H9 (cell line): ENCODE measurements around the gene RAI1. TPM values are rescaled to one million over a fixed set of nuclear protein-coding genes. Genes with fewer than 3 reads are reported as not detected.

Experiments
- DNase-seq: peaks from one replicate; pipeline ENCODE4 v3.0.0-alpha.2; 2017
- H2AFZ ChIP-seq: one replicate; pipeline ENCODE4 v1.6.1; 2013; ENCODE audit warnings: mild to moderate bottlenecking, low read length, control low read depth, moderate library complexity
- H2AK5ac ChIP-seq: 2 replicates; pipeline ENCODE4 v1.6.1; 2013; ENCODE audit warnings: low read length, control low read depth, mixed read lengths; ENCODE audit not compliant: insufficient read length
- H2BK120ac ChIP-seq: one replicate; pipeline ENCODE4 v1.6.1; 2013; ENCODE audit warnings: low read depth, mild to moderate bottlenecking, low read length, control low read depth, inconsistent platforms; ENCODE audit not compliant: poor library complexity, severe bottlenecking
- H2BK12ac ChIP-seq: 2 replicates; pipeline ENCODE4 v1.6.1; 2013; ENCODE audit warnings: low read length, control low read depth, mixed read lengths, low read depth; ENCODE audit not compliant: insufficient read length
- H2BK15ac ChIP-seq: 2 replicates; pipeline ENCODE4 v1.6.1; 2013; ENCODE audit warnings: low read depth, low read length, control low read depth
- H2BK20ac ChIP-seq: one replicate; pipeline ENCODE4 v1.6.1; 2013; ENCODE audit warnings: low read depth, mild to moderate bottlenecking, low read length, control low read depth, inconsistent platforms; ENCODE audit not compliant: poor library complexity, severe bottlenecking
- H2BK5ac ChIP-seq: 2 replicates; pipeline ENCODE4 v1.6.1; 2013; ENCODE audit warnings: low read length, control low read depth, mixed read lengths; ENCODE audit not compliant: insufficient read length
- H3K14ac ChIP-seq: 2 replicates; pipeline ENCODE4 v1.6.1; 2013; ENCODE audit warnings: low read length, control low read depth; ENCODE audit not compliant: insufficient read depth
- H3K18ac ChIP-seq: 2 replicates; pipeline ENCODE4 v1.6.1; 2013; ENCODE audit warnings: low read depth, mild to moderate bottlenecking, mixed read lengths, low read length, control low read depth; ENCODE audit not compliant: insufficient read length
- H3K23ac ChIP-seq: 2 replicates; pipeline ENCODE4 v1.6.1; 2013; ENCODE audit warnings: low read length, control low read depth, mixed read lengths, low read depth; ENCODE audit not compliant: insufficient read length
- H3K23me2 ChIP-seq: 2 replicates; pipeline ENCODE4 v1.6.1; 2013; ENCODE audit warnings: low read depth, mild to moderate bottlenecking, mixed read lengths, low read length, control low read depth; ENCODE audit not compliant: insufficient read length, poor library complexity, severe bottlenecking
- H3K27ac ChIP-seq: 2 replicates; pipeline ENCODE4 v1.5.1; 2013; ENCODE audit warnings: low read length, control low read depth, mixed read lengths, low read depth; ENCODE audit not compliant: insufficient read length
- H3K27me3 ChIP-seq: 2 replicates; pipeline ENCODE4 v1.6.1; 2013; ENCODE audit warnings: low read length, control low read depth, inconsistent platforms; ENCODE audit not compliant: insufficient read depth
- H3K4ac ChIP-seq: 2 replicates; pipeline ENCODE4 v1.6.1; 2013; ENCODE audit warnings: low read depth, mild to moderate bottlenecking, control low read depth, inconsistent platforms, low read length, moderate library complexity
- H3K4me1 ChIP-seq: 2 replicates; pipeline ENCODE4 v1.6.1; 2013; ENCODE audit warnings: low read length, control low read depth, inconsistent platforms; ENCODE audit not compliant: insufficient read depth
- H3K4me2 ChIP-seq: 2 replicates; pipeline ENCODE4 v1.6.1; 2013; ENCODE audit warnings: low read length, control low read depth, mixed read lengths; ENCODE audit not compliant: insufficient read length, insufficient read depth
- H3K56ac ChIP-seq: 2 replicates; pipeline ENCODE4 v1.6.1; 2013; ENCODE audit warnings: low read depth, mild to moderate bottlenecking, mixed read lengths, low read length, control low read depth; ENCODE audit not compliant: insufficient read length
- H3K79me1 ChIP-seq: 2 replicates; pipeline ENCODE4 v1.6.1; 2013; ENCODE audit warnings: low read depth, mild to moderate bottlenecking, moderate library complexity, low read length, control low read depth, inconsistent platforms; ENCODE audit not compliant: insufficient read depth, poor library complexity, severe bottlenecking
- H3K79me2 ChIP-seq: 2 replicates; pipeline ENCODE4 v1.6.1; 2013; ENCODE audit warnings: low read length, control low read depth, inconsistent platforms; ENCODE audit not compliant: insufficient read depth
- H3K9ac ChIP-seq: 2 replicates; pipeline ENCODE4 v1.6.1; 2013; ENCODE audit warnings: low read length, control low read depth, mixed read lengths; ENCODE audit not compliant: insufficient read length; ENCODE audit errors: extremely low read depth
- H3K9me3 ChIP-seq: one replicate; pipeline ENCODE4 v1.6.1; 2013; ENCODE audit warnings: low read depth, low read length, inconsistent platforms; ENCODE audit not compliant: control insufficient read depth
- H3T11ph ChIP-seq: one replicate; pipeline ENCODE4 v1.6.1; 2013; ENCODE audit warnings: mild to moderate bottlenecking, low read length, control low read depth, inconsistent platforms
- H4K20me1 ChIP-seq: one replicate; pipeline ENCODE4 v1.6.1; 2013; ENCODE audit not compliant: control insufficient read depth, insufficient read length, insufficient read depth
- H4K5ac ChIP-seq: 2 replicates; pipeline ENCODE4 v1.6.1; 2013; ENCODE audit warnings: low read depth, mild to moderate bottlenecking, mixed read lengths, low read length, control low read depth; ENCODE audit not compliant: insufficient read length
- H4K8ac ChIP-seq: replicated peaks from 2 replicates; pipeline ENCODE4 v1.6.1; 2013; ENCODE audit warnings: low read length, control low read depth, mixed read lengths, low read depth; ENCODE audit not compliant: insufficient read length
- H4K91ac ChIP-seq: 2 replicates; pipeline ENCODE4 v1.6.1; 2013; ENCODE audit warnings: low read depth, mild to moderate bottlenecking, moderate library complexity, mixed read lengths, low read length, control low read depth; ENCODE audit not compliant: insufficient read length
- H3K27ac Mint-ChIP-seq, 3 experiments: 2 replicates in 2 of 3; 3 replicates in 1 of 3; pipeline ENCODE4 v1.8.0; 2020 to 2021; ENCODE audit warnings: mixed read lengths in 3 of 3, mild to moderate bottlenecking in 1 of 3, moderate library complexity in 1 of 3
- H3K27me3 Mint-ChIP-seq: 2 replicates; pipeline ENCODE4 v1.8.0; 2021; ENCODE audit warnings: low read depth, mild to moderate bottlenecking, moderate library complexity, mixed read lengths
- H3K36me3 Mint-ChIP-seq, 3 experiments: 2 replicates in 2 of 3; 3 replicates in 1 of 3; pipeline ENCODE4 v1.8.0; 2020 to 2021; ENCODE audit warnings: low read depth in 3 of 3, mixed read lengths in 3 of 3; ENCODE audit not compliant: insufficient read depth in 1 of 3
- H3K4me1 Mint-ChIP-seq, 2 experiments: 2 replicates each; pipeline ENCODE4 v1.8.0; 2020; ENCODE audit warnings: mixed read lengths in 2 of 2
- H3K4me3 Mint-ChIP-seq, 2 experiments: 2 replicates in 1 of 2; 3 replicates in 1 of 2; pipeline ENCODE4 v1.8.0; 2020 to 2021; ENCODE audit warnings: mild to moderate bottlenecking in 2 of 2, mixed read lengths in 2 of 2, moderate library complexity in 1 of 2
- H3K9me3 Mint-ChIP-seq, 2 experiments: 2 replicates in 1 of 2; 3 replicates in 1 of 2; pipeline ENCODE4 v1.8.0; 2020; ENCODE audit warnings: mild to moderate bottlenecking in 2 of 2, mixed read lengths in 2 of 2, moderate library complexity in 1 of 2
- WGBS: extraction: QIAGEN DNeasy Blood & Tissue Kit; methylation state at CpG from one replicate; pipeline ENCODE4 v1.1.7; 2013; ENCODE audit warnings: missing lambda C conversion rate, low lambda C conversion rate, mixed read lengths; ENCODE audit not compliant: insufficient read length; ENCODE audit errors: extremely low coverage; 5-methylcytosine and 5-hydroxymethylcytosine counted together
- total RNA-seq: library from RNA; stranded (reverse); gene quantifications from 2 replicates; pipeline ENCODE4 v1.2.1, GENCODE V29; 2021
- TF ChIP-seq, protein P1 (sequence below): fragments of 200-600 bp; sonication (generic); conservative IDR thresholded peaks from 3 replicates; pipeline ENCODE4 v1.8.0; 2021; ENCODE audit warnings: antibody characterized with exemption, mild to moderate bottlenecking

RAI1 gene
- total RNA-seq, 1 experiment from 2014 or later = 1.5 TPM

DNA sequence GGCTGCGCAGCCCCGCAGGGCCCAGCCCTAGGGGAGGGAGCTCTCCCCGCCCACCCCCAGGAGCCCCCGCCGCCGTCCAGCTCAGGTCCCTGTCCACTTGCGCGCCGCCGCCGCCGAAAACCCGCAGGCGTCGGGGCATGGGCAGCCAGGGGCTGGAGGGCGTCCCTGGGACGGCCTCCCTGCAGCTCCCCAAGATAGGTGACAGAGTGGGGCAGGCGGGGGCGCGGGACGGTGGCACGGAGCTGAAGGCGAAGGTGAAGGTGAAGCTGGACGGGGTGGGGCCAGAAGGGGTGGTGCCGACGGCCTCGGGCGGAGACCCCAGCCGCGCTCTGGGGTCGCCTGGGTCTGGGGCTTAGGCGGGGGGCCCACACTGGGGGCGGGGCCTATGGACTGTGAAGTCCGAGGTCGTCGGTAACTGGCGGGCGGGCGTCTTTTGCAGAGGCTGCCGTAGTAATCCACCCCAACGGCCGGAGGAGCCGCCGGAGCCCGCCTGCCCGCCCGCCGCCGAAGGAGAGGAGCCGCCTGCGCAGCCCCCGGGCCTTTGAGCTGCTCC, 128.3 kb downstream of the RAI1 start:
- H3K4me3 Mint-ChIP-seq = peak overlapping the region; percentile 59 to 80

More for the DNA sequence above, 128.3 kb downstream of the RAI1 start:
- peaks cover 2 to 13% (median 4%) of the 10 kb centered on the region in 3 experiments for H3K36me3 Mint-ChIP-seq
- Histone ChIP-seq H3K14ac (no peak overlapping the region; the same call in 1 of the 2 replicates), H3K23ac (no peak overlapping the region), H3K9ac (no peak overlapping the region), H3K27me3 (peaks cover 8% of the 10 kb centered on the region; the same call in 1 of the 2 replicates), H2BK15ac (no peak overlapping the region), H3K4me1 (no peaks in the 10 kb centered on the region; the same call in 1 of the 2 replicates), H4K8ac (no peak overlapping the region), H2BK5ac (no peak overlapping the region), H3K18ac (no peak overlapping the region), H3K79me2 (no peaks in the 10 kb centered on the region), H3T11ph (no peak overlapping the region), H2BK12ac (no peak overlapping the region), H3K4me2 (peak overlapping the region; percentile 22), H3K23me2 (peaks cover 6% of the 10 kb centered on the region), H3K4ac (no peak overlapping the region), H4K5ac (no peak overlapping the region), H2AFZ (no peak overlapping the region), H3K79me1 (no peaks in the 10 kb centered on the region), H3K9me3 (no peaks in the 10 kb centered on the region), H3K56ac (no peak overlapping the region), H2AK5ac (no peak overlapping the region), H2BK20ac (no peak overlapping the region), H2BK120ac (no peak overlapping the region), H4K20me1 (no peaks in the 10 kb centered on the region), H4K91ac (no peak overlapping the region), H3K27ac (no peak overlapping the region)
- peaks cover 39% of the 10 kb centered on the region for H3K27me3 Mint-ChIP-seq
- H3K9me3 Mint-ChIP-seq = no peaks in the 10 kb centered on the region
- peak; percentile 90 for DNase-seq
- TF ChIP-seq, protein P1, sequence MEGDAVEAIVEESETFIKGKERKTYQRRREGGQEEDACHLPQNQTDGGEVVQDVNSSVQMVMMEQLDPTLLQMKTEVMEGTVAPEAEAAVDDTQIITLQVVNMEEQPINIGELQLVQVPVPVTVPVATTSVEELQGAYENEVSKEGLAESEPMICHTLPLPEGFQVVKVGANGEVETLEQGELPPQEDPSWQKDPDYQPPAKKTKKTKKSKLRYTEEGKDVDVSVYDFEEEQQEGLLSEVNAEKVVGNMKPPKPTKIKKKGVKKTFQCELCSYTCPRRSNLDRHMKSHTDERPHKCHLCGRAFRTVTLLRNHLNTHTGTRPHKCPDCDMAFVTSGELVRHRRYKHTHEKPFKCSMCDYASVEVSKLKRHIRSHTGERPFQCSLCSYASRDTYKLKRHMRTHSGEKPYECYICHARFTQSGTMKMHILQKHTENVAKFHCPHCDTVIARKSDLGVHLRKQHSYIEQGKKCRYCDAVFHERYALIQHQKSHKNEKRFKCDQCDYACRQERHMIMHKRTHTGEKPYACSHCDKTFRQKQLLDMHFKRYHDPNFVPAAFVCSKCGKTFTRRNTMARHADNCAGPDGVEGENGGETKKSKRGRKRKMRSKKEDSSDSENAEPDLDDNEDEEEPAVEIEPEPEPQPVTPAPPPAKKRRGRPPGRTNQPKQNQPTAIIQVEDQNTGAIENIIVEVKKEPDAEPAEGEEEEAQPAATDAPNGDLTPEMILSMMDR = no peak
- WGBS = no CpG with 5 or more reads among the region's 52 CpGs
- H3K27ac Mint-ChIP-seq = no peak overlapping the region
- H3K4me1 Mint-ChIP-seq = peaks cover 17 to 25% of the 10 kb centered on the region in 2 experiments
